Measurements from ENCODE around the gene NTM. TPM values are rescaled to one million over a fixed set of nuclear protein-coding genes. Genes with fewer than 3 reads are reported as not detected.

The NTM gene
- polyA plus RNA-seq, 1 donor from 2014 or later: 39.4 TPM

GRCh38 chr11:131683131-131683530 is 312.7 kb downstream of the NTM start:
- no peaks in the 10 kb centered on the region for H3F3A ChIP-seq (ENCODE audit: insufficient read depth, low read length, poor library complexity, severe bottlenecking)
- H3K36me3 ChIP-seq (ENCODE audit: insufficient read depth, low read length): no peaks in the 10 kb centered on the region
- H3K27me3 ChIP-seq (ENCODE audit: insufficient read depth, low read depth, low read length): no peaks in the 10 kb centered on the region
- no peaks in the 10 kb centered on the region for H4K20me1 ChIP-seq (ENCODE audit: insufficient read depth)
- no peak overlapping the region for H3K9ac ChIP-seq (ENCODE audit: low read length)
- no peaks in the 10 kb centered on the region for H3K9me2 ChIP-seq (ENCODE audit: insufficient read depth, low read length)
- no peak overlapping the region for H3K4me2 ChIP-seq (ENCODE audit: low read length)
- TF ChIP-seq EP300 (conservative IDR thresholded peaks at IDR 0.05; ENCODE audit: poor library complexity, severe bottlenecking): no peak
- TF ChIP-seq MXI1 (conservative IDR thresholded peaks at IDR 0.05; ENCODE audit: poor library complexity, severe bottlenecking): no peak
- TF ChIP-seq EZH2 (IDR thresholded peaks at IDR 0.05; ENCODE audit: borderline replicate concordance, insufficient read depth, low read length, poor library complexity, severe bottlenecking): no peak
- TF ChIP-seq POLR2AphosphoS5 (IDR thresholded peaks at IDR 0.05): no peak
- no peak for TF ChIP-seq SMC3 (conservative IDR thresholded peaks at IDR 0.05; ENCODE audit: poor library complexity)
- TF ChIP-seq CTCF (IDR thresholded peaks at IDR 0.05; ENCODE audit: poor library complexity, severe bottlenecking): no peak
- no peak for TF ChIP-seq TAF1 (IDR thresholded peaks at IDR 0.05; ENCODE audit: low read depth)
- TF ChIP-seq REST (IDR thresholded peaks at IDR 0.05; ENCODE audit: borderline replicate concordance): no peak
- no peak for TF ChIP-seq RAD21 (conservative IDR thresholded peaks at IDR 0.05)
- H3K4me3 ChIP-seq (ENCODE audit: low read length): no peak overlapping the region
- no peaks in the 10 kb centered on the region for H3K9me3 ChIP-seq (ENCODE audit: low read length)
- H3K27ac ChIP-seq (ENCODE audit: low read length): no peak overlapping the region
- no peaks in the 10 kb centered on the region for H3K79me2 ChIP-seq (replicated peaks; ENCODE audit: insufficient read depth, low read length)
- no peak overlapping the region for H2AFZ ChIP-seq (ENCODE audit: low read depth, low read length)

- Histone ChIP-seq H3K27ac (ENCODE audit: low read length) (no peak overlapping the region), H3K4me2 (ENCODE audit: low read length) (no peak overlapping the region), H3K9ac (ENCODE audit: low read length) (no peak overlapping the region)
Measured at GRCh38 chr11:131683666-131684065, 313.3 kb downstream of the NTM start.

More at GRCh38 chr11:131683666-131684065, 313.3 kb downstream of the NTM start:
- H3K9me2 ChIP-seq (ENCODE audit: insufficient read depth, low read length): no peaks in the 10 kb centered on the region
- H3K4me3 ChIP-seq (ENCODE audit: low read length): no peak overlapping the region
- H4K20me1 ChIP-seq (ENCODE audit: insufficient read depth): no peaks in the 10 kb centered on the region
- no peaks in the 10 kb centered on the region for H3K36me3 ChIP-seq (ENCODE audit: insufficient read depth, low read length)
- H3F3A ChIP-seq (ENCODE audit: insufficient read depth, low read length, poor library complexity, severe bottlenecking): no peaks in the 10 kb centered on the region
- H3K27me3 ChIP-seq (ENCODE audit: insufficient read depth, low read depth, low read length): no peaks in the 10 kb centered on the region
- no peak overlapping the region for H2AFZ ChIP-seq (ENCODE audit: low read depth, low read length)
- TF ChIP-seq POLR2AphosphoS5 (IDR thresholded peaks at IDR 0.05) (no peak), EZH2 (IDR thresholded peaks at IDR 0.05; ENCODE audit: borderline replicate concordance, insufficient read depth, low read length, poor library complexity, severe bottlenecking) (no peak), SMC3 (conservative IDR thresholded peaks at IDR 0.05; ENCODE audit: poor library complexity) (no peak), CTCF (IDR thresholded peaks at IDR 0.05; ENCODE audit: poor library complexity, severe bottlenecking) (no peak), EP300 (conservative IDR thresholded peaks at IDR 0.05; ENCODE audit: poor library complexity, severe bottlenecking) (no peak), RAD21 (conservative IDR thresholded peaks at IDR 0.05) (no peak), MXI1 (conservative IDR thresholded peaks at IDR 0.05; ENCODE audit: poor library complexity, severe bottlenecking) (no peak), REST (IDR thresholded peaks at IDR 0.05; ENCODE audit: borderline replicate concordance) (no peak), TAF1 (IDR thresholded peaks at IDR 0.05; ENCODE audit: low read depth) (no peak)
- H3K79me2 ChIP-seq (replicated peaks; ENCODE audit: insufficient read depth, low read length): no peaks in the 10 kb centered on the region
- H3K9me3 ChIP-seq (ENCODE audit: low read length): no peaks in the 10 kb centered on the region

Measured in neural cell (in vitro differentiated cells).